Glutamatergic neuron (in vitro differentiated cells): Measurements from ENCODE around the gene NSDHL. TPM values are rescaled to one million over a fixed set of nuclear protein-coding genes. Genes with fewer than 3 reads are reported as not detected.

Experiments used
- DNase-seq: peaks from one replicate; pipeline ENCODE4 v3.0.0; 2022
- H3K27ac Mint-ChIP-seq: one replicate; pipeline ENCODE4 v1.8.0; 2020; ENCODE audit warnings: mild to moderate bottlenecking, mixed read lengths, inconsistent platforms; ENCODE audit not compliant: unreplicated experiment
- H3K27me3 Mint-ChIP-seq: one replicate; pipeline ENCODE4 v1.8.0; 2020; ENCODE audit warnings: mild to moderate bottlenecking, moderate library complexity, mixed read lengths, inconsistent platforms; ENCODE audit not compliant: unreplicated experiment
- H3K36me3 Mint-ChIP-seq: one replicate; pipeline ENCODE4 v1.8.0; 2020; ENCODE audit warnings: mild to moderate bottlenecking, mixed read lengths, inconsistent platforms; ENCODE audit not compliant: unreplicated experiment
- H3K4me1 Mint-ChIP-seq: one replicate; pipeline ENCODE4 v1.8.0; 2020; ENCODE audit warnings: mild to moderate bottlenecking, low read depth, mixed read lengths, inconsistent platforms; ENCODE audit not compliant: unreplicated experiment
- H3K4me3 Mint-ChIP-seq: one replicate; pipeline ENCODE4 v1.8.0; 2020; ENCODE audit warnings: mild to moderate bottlenecking, mixed read lengths, inconsistent platforms; ENCODE audit not compliant: unreplicated experiment
- H3K9me3 Mint-ChIP-seq: one replicate; pipeline ENCODE4 v1.8.0; 2020; ENCODE audit warnings: mild to moderate bottlenecking, moderate library complexity, mixed read lengths, inconsistent platforms; ENCODE audit not compliant: unreplicated experiment
- total RNA-seq: library from RNA; stranded (reverse); fragmentation: NEBNext Ultra II Directional; extraction: Animal tissue kit (Norgen Biotek cat#: 25700); gene quantifications from one replicate; pipeline ENCODE4 v1.2.1, GENCODE V29; 2021; ENCODE audit not compliant: unreplicated experiment
- TF ChIP-seq, protein P1 (sequence below): fragments of 200-600 bp; sonication (generic); IDR thresholded peaks from one replicate; pipeline ENCODE4 v1.5.0; 2021; ENCODE audit not compliant: partially characterized antibody, unreplicated experiment

NSDHL gene
- total RNA-seq, 1 donor from 2014 or later: 36.1 TPM

DNA sequence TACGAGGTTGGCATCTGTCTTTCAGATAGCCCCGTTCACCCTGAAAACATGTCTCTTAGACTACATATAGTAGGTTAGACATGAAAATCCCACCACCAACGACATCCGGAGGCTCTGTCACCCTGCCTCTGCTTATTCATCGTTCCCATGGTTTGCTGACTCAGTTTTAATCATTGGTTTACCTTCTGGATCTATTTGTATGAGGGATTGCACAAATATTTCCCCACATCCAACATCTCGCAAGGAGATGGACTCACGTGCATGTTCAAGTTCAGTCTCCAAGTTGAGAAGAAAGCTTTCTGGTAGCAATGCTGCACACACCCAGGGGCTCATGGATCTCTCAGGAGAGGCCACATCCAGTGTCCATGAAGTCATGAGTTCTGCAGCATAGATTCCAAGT, 11.1 kb upstream of the NSDHL start:
- Mint-ChIP-seq H3K27ac (no peak overlapping the region), H3K27me3 (no peaks in the 10 kb centered on the region), H3K4me3 (no peak overlapping the region), H3K36me3 (no peaks in the 10 kb centered on the region), H3K4me1 (peaks cover 11% of the 10 kb centered on the region), H3K9me3 (no peaks in the 10 kb centered on the region)
- DNase-seq: no peak
- TF ChIP-seq, protein P1, sequence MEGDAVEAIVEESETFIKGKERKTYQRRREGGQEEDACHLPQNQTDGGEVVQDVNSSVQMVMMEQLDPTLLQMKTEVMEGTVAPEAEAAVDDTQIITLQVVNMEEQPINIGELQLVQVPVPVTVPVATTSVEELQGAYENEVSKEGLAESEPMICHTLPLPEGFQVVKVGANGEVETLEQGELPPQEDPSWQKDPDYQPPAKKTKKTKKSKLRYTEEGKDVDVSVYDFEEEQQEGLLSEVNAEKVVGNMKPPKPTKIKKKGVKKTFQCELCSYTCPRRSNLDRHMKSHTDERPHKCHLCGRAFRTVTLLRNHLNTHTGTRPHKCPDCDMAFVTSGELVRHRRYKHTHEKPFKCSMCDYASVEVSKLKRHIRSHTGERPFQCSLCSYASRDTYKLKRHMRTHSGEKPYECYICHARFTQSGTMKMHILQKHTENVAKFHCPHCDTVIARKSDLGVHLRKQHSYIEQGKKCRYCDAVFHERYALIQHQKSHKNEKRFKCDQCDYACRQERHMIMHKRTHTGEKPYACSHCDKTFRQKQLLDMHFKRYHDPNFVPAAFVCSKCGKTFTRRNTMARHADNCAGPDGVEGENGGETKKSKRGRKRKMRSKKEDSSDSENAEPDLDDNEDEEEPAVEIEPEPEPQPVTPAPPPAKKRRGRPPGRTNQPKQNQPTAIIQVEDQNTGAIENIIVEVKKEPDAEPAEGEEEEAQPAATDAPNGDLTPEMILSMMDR: no peak

DNA sequence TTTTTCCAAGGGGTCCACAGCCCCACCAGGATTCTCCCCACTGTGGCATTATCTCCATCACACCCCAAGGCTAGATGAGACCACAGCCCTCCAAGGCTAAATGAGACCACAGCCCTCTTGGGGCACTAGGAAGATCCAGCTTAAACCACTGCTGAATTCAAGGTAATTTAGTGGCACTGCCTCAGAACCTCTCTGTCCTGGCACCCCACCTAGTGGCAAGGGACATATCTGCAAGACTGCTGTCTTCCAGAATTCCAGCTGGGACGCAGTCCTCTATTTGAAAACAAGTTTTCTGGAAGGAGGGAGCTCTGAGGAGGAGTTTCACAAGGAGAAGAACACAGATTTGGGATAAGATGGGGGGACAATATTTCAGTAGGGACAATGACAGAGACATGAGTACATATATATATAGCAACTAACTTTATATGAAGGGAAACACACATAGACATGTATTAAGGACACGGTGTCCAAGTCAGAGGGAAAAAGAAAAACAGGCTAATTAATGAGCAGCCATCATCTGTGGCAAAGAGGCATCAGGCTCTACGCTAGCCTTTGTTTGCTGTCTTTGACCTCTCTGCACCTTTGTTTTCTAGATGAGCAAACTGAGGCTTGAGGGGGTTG, 9.6 kb upstream of the NSDHL start:
- peaks cover 11% of the 10 kb centered on the region for H3K4me1 Mint-ChIP-seq
- TF ChIP-seq, protein P1: peak; percentile 58
- DNase-seq: peak; percentile 70
- no peak overlapping the region for H3K27ac Mint-ChIP-seq
- H3K9me3 Mint-ChIP-seq: no peaks in the 10 kb centered on the region
- no peaks in the 10 kb centered on the region for H3K27me3 Mint-ChIP-seq
- H3K4me3 Mint-ChIP-seq: no peak overlapping the region
- H3K36me3 Mint-ChIP-seq: no peaks in the 10 kb centered on the region

DNA sequence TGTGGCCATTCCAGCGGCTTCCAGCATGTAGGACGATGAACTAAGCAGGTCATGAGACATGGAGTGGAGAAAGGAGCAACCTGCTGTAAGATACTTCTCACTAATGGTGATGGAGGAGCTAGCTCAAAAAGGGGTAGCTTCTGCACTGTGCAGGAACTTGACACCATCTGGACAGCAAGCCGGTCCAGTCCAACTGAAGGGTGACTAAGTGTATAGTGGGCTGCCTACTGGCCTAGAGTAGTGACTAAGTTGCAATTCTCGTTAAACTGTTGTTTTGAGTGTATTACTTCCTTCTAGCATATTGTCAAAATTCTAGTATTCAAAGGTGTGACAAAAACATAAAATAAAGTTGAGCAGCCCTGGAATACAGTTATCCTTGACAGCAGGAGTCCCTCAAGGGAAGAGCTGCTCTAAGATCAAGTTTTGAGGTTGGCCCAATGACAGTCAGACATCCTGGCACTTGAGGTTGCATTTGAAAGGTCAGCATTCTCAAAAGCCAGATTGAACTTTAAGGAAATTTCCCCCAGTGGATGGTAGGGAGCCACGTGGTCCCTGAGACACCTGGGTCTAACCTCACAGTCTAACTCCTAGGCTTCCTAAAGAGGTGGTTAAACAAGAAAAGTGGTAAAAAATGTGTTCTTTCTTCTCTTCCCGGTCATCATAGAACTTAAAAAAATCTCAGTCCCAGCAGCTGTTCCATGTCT, 8.3 kb upstream of the NSDHL start:
- Mint-ChIP-seq H3K9me3 (no peaks in the 10 kb centered on the region), H3K27ac (no peak overlapping the region), H3K4me3 (no peak overlapping the region), H3K36me3 (no peaks in the 10 kb centered on the region), H3K4me1 (peaks cover 8% of the 10 kb centered on the region), H3K27me3 (no peaks in the 10 kb centered on the region)
- TF ChIP-seq, protein P1: no peak
- no peak for DNase-seq

DNA sequence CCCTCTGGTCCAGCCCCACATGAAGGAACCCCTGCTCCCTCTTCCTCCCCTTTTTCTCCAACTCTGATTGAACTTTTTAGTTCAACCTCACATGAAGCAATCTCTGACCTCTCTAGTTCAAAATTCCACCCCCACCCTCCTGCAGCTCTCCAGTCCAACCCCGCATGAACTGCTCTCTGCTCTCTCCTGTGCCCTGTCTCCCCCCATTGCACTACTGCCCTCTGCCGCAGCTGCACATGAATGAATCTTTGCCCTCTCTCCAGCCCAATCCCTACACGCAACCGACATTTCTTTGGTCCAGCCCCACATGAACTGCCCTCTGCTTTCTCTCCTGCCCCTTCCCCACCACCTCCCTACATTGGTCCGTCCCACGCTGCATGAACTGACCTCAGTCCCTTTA, 7.2 kb upstream of the NSDHL start:
- H3K27me3 Mint-ChIP-seq: no peaks in the 10 kb centered on the region
- H3K36me3 Mint-ChIP-seq: no peaks in the 10 kb centered on the region
- DNase-seq: no peak
- TF ChIP-seq, protein P1: no peak
- H3K4me3 Mint-ChIP-seq: no peak overlapping the region
- no peak overlapping the region for H3K27ac Mint-ChIP-seq
- H3K4me1 Mint-ChIP-seq: peaks cover 2% of the 10 kb centered on the region
- no peaks in the 10 kb centered on the region for H3K9me3 Mint-ChIP-seq

DNA sequence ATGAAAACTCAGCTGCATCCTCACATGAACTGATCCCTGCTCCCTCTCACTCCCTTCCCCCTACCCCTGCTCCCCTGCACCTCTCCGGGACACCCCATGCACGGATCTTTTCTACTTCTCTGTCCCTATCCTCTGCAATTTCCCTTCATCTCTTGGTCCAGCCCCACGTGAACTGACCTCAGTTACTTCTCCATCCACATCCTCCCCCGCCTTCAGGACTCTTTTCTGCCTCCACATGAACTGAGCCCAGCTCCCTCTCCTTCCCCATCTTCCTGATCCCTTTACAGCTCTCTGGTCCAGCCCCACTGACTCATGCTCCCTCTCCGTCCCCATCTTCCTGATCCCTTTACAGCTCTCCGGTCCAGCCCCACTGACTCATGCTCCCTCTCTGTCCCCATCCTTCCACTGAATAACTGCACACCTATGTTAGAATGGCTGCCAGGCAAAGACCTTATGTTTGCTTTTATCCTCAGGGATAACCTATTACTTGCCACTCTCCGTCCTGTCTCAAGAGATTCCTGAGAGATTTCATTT, 6.0 kb upstream of the NSDHL start:
- DNase-seq: no peak
- H3K4me3 Mint-ChIP-seq: no peak overlapping the region
- no peaks in the 10 kb centered on the region for H3K36me3 Mint-ChIP-seq
- H3K4me1 Mint-ChIP-seq: peaks cover 1% of the 10 kb centered on the region
- H3K27ac Mint-ChIP-seq: no peak overlapping the region
- TF ChIP-seq, protein P1: no peak
- H3K9me3 Mint-ChIP-seq: no peaks in the 10 kb centered on the region
- H3K27me3 Mint-ChIP-seq: no peaks in the 10 kb centered on the region
